Central memory CD8-positive, alpha-beta T cell (primary cell): Measurements from ENCODE around the gene ZNF417.
A peak's percentile ranks its signal among the peaks of the same experiment; 100 is the strongest.
"Not testable (repeated sequence)": the region's sequence is repeated elsewhere in the genome, so short reads cannot be mapped to it uniquely, and the experiment has no call there.

ENCODE experiments used
- ATAC-seq: fragments of 150-1000 bp; cut with Tn5 transposase; replicated peaks from 2 replicates; pipeline ENCODE4 v1.10.0; 2022; ENCODE audit warnings: mild to moderate bottlenecking, moderate FRiP score, moderate number of reproducible peaks; ENCODE audit not compliant: poor library complexity, severe bottlenecking; ENCODE audit errors: extremely low read depth
- DNase-seq, 2 donors: peaks; one replicate each; pipeline ENCODE4 v3.0.0; 2021; ENCODE audit warnings: low spot score in 2 of 2
- H3K27ac Mint-ChIP-seq: one replicate; pipeline ENCODE4 v1.8.0; 2022; ENCODE audit warnings: low read depth, mild to moderate bottlenecking, moderate library complexity, mixed read lengths
- H3K27me3 Mint-ChIP-seq: one replicate; pipeline ENCODE4 v1.8.0; 2022; ENCODE audit warnings: mixed read lengths
- H3K36me3 Mint-ChIP-seq: one replicate; pipeline ENCODE4 v1.8.0; 2022; ENCODE audit warnings: mild to moderate bottlenecking, moderate library complexity, mixed read lengths; ENCODE audit not compliant: insufficient read depth
- H3K4me1 Mint-ChIP-seq: one replicate; pipeline ENCODE4 v1.8.0; 2022; ENCODE audit warnings: mixed read lengths
- H3K4me3 Mint-ChIP-seq: one replicate; pipeline ENCODE4 v1.8.0; 2022; ENCODE audit warnings: mild to moderate bottlenecking, moderate library complexity, mixed read lengths
- H3K9me3 Mint-ChIP-seq: one replicate; pipeline ENCODE4 v1.8.0; 2022; ENCODE audit warnings: mixed read lengths

ZNF417 gene

DNA sequence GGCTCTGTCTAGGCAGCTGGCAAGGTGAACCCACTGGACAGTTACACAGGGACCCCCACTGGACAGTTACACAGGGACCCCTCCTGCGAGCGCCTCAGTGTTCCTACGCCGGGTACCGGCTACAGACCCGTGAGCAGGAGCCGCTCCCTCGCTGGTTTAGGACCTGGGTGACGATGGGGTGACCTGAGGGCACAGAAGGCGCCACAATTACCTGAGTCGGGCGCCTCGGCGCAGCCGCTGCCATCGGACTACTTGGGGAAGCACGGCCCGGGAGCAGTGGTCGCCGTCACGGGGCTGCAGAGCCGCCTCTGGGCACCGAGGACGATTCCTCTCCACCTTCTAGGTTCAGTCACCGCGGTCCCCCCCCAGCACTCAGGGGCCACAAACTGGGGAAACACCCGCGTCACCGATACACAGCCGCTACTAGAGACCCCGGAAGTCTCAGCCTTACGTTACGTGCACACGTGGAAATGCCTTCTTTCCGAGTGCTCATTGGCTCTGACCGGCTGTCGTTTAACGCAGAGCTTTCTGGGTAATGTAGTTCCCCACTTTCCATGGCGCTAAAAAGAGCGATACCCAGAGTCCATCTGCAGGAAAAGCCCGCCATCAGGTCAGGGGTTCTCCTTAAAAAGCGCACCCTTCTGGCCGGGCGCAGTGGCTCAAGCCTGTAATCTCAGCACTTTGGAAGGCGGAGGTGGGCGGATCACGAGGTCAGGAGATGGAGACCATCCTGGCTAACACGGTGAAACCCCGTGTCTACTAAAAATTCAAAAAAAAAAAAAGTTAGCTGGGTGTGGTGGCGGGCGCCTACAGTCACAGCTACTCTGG, at the start of gene ZNF417:
Gene ZNF417 (minus strand): TSS at position 425 of the 828 bp plus-strand sequence. CDS start 181 bp downstream, at position 244.
- H3K36me3 Mint-ChIP-seq, result peaks cover 22% of the 10 kb centered on the region
- H3K4me1 Mint-ChIP-seq, result peaks cover 38% of the 10 kb centered on the region
- peaks cover 16% of the 10 kb centered on the region for H3K9me3 Mint-ChIP-seq
- DNase-seq (peak; percentile 69 to 88), ATAC-seq (peak; percentile 100)
- peak within 1 kb of the TSS; percentile 98 for H3K27ac Mint-ChIP-seq
- H3K4me3 Mint-ChIP-seq, result peak within 1 kb of the TSS; percentile 94
- not testable (repeated sequence) for H3K27me3 Mint-ChIP-seq

DNA sequence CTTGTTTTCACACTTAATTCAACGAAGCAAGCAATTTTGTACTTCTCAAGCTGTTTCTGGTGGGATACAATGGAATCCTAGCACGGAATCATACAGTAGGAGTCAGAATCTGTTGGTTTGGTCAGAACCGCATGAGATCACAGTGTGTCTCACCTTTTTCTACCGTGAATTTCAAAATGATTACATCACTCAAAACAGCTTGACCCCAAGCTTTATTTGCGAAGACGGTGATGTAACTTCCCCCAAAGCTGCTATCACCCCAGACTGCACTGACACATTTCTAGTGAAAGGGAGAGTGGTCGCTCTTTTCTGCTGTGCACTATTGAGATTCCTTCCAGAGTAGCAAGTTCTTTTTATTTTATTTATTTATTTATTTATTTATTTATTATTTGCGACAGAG, 48.4 kb upstream of the ZNF417 start:
- peaks cover 23% of the 10 kb centered on the region for H3K9me3 Mint-ChIP-seq
- H3K4me3 Mint-ChIP-seq, result no peak overlapping the region
- DNase-seq (no peak), ATAC-seq (no peak)
- H3K27me3 Mint-ChIP-seq, result no peaks in the 10 kb centered on the region
- no peaks in the 10 kb centered on the region for H3K4me1 Mint-ChIP-seq
- no peak overlapping the region for H3K27ac Mint-ChIP-seq
- peaks cover 3% of the 10 kb centered on the region for H3K36me3 Mint-ChIP-seq

DNA sequence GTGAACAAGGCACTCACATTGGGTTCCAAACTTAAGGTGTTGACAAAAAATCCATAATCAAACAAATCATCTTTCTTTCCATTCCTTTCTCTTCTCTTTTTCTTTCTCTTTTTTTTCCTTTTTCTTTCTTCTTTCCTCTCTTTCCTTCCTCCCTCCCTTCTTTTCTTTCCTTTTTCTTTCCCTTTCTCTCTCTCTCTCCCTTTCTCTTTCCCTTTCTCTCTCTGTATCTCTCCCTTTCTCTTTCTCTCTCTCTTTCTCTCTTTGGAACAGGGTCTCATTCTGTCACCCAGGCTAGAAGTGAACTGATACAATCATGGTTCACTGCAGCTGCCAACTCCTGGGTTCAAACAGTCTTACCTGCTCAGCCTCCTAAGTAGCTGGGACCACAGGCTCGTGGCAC, 45.4 kb upstream of the ZNF417 start:
- no peak for ATAC-seq
- peaks cover 7% of the 10 kb centered on the region for H3K9me3 Mint-ChIP-seq
- no peaks in the 10 kb centered on the region for H3K27me3 Mint-ChIP-seq
- DNase-seq, result no peak
- no peak overlapping the region for H3K27ac Mint-ChIP-seq
- H3K4me3 Mint-ChIP-seq, result no peak overlapping the region
- H3K36me3 Mint-ChIP-seq, result peaks cover under 1% of the 10 kb centered on the region
- no peaks in the 10 kb centered on the region for H3K4me1 Mint-ChIP-seq

DNA sequence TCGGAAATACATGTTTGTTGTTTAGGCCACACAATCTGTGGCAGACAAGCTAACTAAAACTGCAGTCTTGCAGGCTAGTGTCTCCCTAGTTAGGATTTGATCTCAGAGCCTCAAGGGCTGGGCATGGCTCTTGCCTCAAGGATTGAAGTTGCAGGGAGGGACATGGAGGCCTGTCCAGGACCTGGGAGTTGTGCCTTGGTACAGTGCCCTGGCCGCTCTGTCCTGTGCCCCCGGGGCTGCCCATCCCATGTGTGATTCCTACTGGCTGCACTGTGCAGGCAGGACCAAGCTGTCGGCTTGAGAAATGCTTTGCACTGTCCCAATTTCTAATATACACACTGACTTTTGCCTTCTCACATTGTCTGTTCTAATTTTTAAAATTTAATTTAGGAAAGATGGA, 38.6 kb upstream of the ZNF417 start:
- no peaks in the 10 kb centered on the region for H3K4me1 Mint-ChIP-seq
- H3K4me3 Mint-ChIP-seq, result no peak overlapping the region
- ATAC-seq (no peak), DNase-seq (no peak)
- peaks cover 2% of the 10 kb centered on the region for H3K36me3 Mint-ChIP-seq
- peaks cover 12% of the 10 kb centered on the region for H3K9me3 Mint-ChIP-seq
- H3K27ac Mint-ChIP-seq, result no peak overlapping the region
- H3K27me3 Mint-ChIP-seq, result peaks cover 18% of the 10 kb centered on the region

DNA sequence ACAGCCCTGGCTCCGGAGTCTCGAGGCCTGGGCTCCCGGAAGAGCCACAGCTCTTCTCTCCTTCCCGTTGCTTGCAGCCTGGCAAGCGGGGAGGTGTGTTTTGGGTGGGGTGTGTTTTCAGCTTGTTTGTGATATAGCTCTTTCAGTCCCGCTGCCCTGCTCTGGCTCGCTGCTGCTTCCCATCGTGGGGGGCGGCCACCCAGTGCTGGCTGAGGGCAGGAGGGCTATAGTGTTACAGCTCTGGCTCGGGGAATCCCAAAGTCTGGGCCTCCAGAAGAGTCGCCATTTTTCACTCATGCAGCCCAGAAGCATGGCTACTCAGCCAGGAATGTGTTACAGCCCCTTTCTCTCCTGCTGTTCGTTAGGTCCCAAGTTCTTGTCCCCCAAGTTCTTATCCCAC, 33.3 kb upstream of the ZNF417 start:
- ATAC-seq (no peak), DNase-seq (no peak)
- Mint-ChIP-seq H3K36me3 (peaks cover 17% of the 10 kb centered on the region), H3K4me1 (peaks cover 15% of the 10 kb centered on the region), H3K9me3 (peaks cover 23% of the 10 kb centered on the region), H3K27me3 (peaks cover 15% of the 10 kb centered on the region), H3K27ac (no peak overlapping the region), H3K4me3 (no peak overlapping the region)

DNA sequence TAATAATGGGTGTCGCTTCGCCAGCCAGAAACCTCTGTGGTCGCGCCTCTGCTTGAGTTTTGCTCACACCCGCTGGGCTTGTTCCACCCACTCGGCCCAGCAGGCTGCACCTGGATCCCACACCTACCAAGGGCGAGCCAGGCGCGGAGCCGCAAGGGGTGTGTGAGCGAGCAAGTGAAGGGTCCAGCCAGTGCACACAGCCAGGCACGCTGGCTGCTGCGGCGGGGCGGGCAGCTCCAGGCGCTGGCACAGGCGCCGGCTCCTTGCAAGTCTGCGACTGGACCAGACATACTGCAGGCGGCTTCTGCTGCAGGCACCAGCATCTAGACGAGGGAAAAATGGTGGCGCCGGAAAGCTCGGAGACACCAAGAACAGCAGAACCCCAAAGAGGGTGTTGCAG, 32.9 kb upstream of the ZNF417 start:
- Mint-ChIP-seq H3K4me3 (no peak overlapping the region), H3K4me1 (peaks cover 15% of the 10 kb centered on the region), H3K27ac (no peak overlapping the region), H3K36me3 (peaks cover 17% of the 10 kb centered on the region), H3K9me3 (peaks cover 22% of the 10 kb centered on the region), H3K27me3 (peaks cover 11% of the 10 kb centered on the region)
- DNase-seq (no peak), ATAC-seq (no peak)

DNA sequence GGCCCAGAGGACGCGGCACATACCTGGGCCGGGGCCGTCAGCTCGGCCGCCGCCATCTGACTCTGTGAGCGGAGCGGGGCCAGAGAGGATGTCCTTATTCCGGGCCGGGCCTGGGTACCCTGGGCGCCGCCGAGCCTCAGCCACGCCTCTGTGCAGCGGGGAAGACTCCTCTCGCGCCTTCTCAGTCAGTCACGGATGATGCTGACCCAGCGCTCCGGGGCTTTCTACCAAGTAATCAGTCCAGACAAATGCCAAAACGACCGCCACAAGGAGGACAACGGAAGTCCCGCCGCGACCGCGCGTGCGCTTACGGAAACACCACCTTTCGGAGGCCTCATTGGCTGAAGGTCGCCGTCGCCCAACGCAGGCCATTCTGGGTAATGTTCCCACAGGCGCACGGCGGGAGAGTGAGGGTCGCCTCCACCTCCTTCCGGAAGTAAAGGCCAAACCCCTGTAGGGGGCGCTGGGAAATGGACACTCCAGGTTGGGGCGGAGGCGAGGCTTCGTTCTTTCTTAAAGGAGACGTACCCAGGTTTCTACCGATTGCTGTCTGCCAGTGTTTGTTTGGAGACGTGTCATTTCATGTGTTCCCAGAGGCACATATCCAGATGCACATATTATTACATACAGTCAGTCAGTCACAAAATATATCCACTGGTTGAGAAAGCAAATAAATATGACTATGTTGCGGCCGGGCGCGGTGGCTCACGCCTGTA, 31.2 kb upstream of the ZNF417 start, which contains the start of gene ZNF256:
Gene ZNF256 (minus strand): TSS at position 288 of the 716 bp plus-strand sequence. CDS start 232 bp downstream, at position 56.
- H3K27me3 Mint-ChIP-seq, result no peaks in the 10 kb centered on the region
- peak within 1 kb of the TSS; percentile 95 for H3K27ac Mint-ChIP-seq
- peak; percentile 50 to 75 for DNase-seq
- peaks cover 15% of the 10 kb centered on the region for H3K4me1 Mint-ChIP-seq
- peaks cover 28% of the 10 kb centered on the region for H3K36me3 Mint-ChIP-seq
- H3K4me3 Mint-ChIP-seq, result peak within 1 kb of the TSS; percentile 92
- peak; percentile 89 for ATAC-seq
- H3K9me3 Mint-ChIP-seq, result peaks cover 37% of the 10 kb centered on the region

DNA sequence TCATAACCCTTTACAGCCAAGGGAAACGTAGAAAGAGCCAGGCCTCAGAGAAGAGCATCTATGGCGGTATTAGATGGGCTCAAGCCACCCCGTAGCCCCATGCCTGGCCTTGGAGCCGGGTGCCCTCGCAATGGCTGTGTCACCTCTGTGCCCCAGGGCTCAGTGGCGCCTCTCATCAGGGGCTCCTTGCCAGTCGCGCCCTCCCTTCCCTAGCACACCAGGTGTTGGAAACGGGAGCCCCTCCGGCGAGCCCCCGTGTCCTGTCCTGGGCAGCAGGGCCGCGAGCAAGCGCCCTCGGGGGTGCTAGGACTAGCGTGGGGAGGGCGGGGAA, 30.7 kb upstream of the ZNF417 start:
- Mint-ChIP-seq H3K4me3 (peak overlapping the region; percentile 92), H3K27me3 (no peaks in the 10 kb centered on the region), H3K27ac (peak overlapping the region; percentile 95), H3K9me3 (peaks cover 41% of the 10 kb centered on the region), H3K36me3 (peaks cover 32% of the 10 kb centered on the region), H3K4me1 (peaks cover 15% of the 10 kb centered on the region)
- peak in 1 of 2 donors; percentile 9 for DNase-seq
- ATAC-seq, result peak; percentile 17

DNA sequence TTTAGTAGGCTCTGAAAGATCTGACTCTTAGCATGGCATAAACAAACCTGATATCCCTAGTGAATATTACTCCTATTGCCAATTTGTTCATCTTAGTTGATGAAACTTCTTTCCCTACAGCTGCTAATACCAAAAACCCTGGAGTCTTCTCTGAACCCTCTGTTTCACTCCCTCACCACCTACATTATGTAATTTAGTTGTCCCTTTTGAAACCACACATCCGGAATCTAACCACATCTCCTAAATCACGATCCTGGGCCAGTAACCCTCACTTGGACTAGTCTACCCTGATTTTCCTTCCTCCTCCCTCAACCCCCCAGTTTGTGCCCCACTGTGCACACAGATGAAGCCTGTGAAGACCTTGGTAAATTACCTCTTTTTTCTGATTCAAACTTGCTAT, 29.9 kb upstream of the ZNF417 start:
- H3K9me3 Mint-ChIP-seq, result peaks cover 45% of the 10 kb centered on the region
- peaks cover 15% of the 10 kb centered on the region for H3K4me1 Mint-ChIP-seq
- H3K36me3 Mint-ChIP-seq, result peaks cover 37% of the 10 kb centered on the region
- no peak for DNase-seq
- no peak for ATAC-seq
- peak overlapping the region; percentile 92 for H3K4me3 Mint-ChIP-seq
- peak overlapping the region; percentile 95 for H3K27ac Mint-ChIP-seq
- H3K27me3 Mint-ChIP-seq, result no peaks in the 10 kb centered on the region

DNA sequence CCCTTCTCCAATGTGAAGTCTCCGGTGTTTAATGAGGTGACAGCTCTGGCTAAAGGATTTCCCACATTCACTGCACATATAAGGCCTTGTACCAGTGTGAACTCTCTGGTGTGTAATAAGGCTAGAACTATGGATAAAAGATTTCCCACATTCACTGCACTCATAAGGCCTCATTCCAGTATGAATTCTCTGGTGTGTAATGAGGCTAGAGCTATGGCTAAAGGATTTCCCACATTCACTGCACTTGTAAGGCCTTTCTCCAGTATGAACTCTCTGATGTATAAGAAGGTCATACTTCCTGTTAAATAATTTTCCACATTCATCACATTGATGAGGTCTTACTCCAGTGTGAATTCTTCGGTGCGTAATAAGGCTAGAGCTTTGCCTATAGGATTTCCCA, 25.2 kb upstream of the ZNF417 start:
- Mint-ChIP-seq H3K27me3 (no peaks in the 10 kb centered on the region), H3K4me3 (no peak overlapping the region), H3K36me3 (peaks cover 32% of the 10 kb centered on the region), H3K27ac (no peak overlapping the region), H3K4me1 (peaks cover 11% of the 10 kb centered on the region), H3K9me3 (peaks cover 45% of the 10 kb centered on the region)
- DNase-seq (no peak), ATAC-seq (no peak)

DNA sequence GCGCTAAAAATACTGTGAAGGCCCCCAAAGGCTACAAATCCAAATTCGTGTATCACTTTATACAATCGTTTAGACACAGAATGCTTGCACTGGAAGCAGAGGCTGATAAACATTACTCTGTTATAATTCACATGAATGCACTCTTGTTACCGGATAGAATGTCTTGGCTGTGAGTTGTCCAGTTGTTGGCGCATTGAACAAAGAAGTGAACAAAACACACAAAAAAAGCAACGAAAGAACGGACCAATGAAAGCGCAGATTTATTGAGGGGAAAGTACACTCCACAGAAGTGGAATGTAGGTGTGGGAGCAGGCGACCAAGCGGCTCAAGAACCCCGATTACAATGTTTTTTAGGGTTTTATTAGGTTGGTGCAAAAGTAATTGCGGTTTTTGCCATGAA, 19.3 kb upstream of the ZNF417 start:
- Mint-ChIP-seq H3K27me3 (no peaks in the 10 kb centered on the region), H3K9me3 (peaks cover 29% of the 10 kb centered on the region), H3K36me3 (peaks cover 1% of the 10 kb centered on the region), H3K4me3 (no peak overlapping the region), H3K27ac (no peak overlapping the region), H3K4me1 (no peaks in the 10 kb centered on the region)
- ATAC-seq (no peak), DNase-seq (no peak)

DNA sequence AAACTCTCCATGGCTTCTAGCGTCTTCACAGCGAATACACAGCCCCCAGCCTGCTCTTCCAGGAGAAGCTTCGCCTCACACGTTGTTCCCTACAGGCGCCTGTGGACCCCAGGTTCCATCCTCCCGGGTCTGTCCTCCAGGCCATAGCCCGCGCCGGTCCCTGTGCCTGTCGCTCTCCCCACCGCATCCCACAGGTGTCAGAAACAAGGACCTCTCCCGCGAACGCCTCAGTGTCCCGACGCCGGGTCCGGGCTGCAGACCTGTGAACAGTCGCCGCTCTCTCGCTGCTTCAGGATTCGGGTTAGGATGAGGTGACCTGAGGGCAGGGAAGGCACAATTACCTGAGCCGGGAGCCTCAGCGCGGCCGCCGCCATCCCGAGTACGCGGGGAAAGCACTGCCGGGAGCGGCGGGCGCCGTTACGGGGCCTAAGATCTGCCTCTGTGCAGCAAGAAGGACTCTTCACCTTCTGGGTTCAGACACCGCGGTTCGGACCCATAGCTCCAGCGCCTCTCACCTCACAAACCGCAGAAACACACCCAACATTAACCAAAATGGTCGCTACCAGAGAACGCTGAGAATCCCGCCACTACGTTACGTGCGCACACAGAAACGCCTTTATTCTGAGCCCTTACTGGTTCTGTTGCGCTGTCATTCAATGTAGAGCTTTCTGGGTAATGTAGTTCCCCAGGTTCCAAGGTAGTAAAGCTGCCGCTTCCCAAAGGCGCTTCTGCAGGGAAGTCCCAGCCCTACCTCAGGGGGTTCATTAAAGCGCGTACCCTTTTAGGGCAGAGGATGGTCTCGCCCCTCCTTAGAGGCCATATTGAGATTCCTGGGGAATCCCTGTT, 18.7 kb upstream of the ZNF417 start, which contains the start of gene ZNF418:
Gene ZNF418 (minus strand): TSS at position 583 of the 846 bp plus-strand sequence. CDS start 1,580 bp downstream, outside the sequence.
- no peaks in the 10 kb centered on the region for H3K4me1 Mint-ChIP-seq
- peak in 1 of 2 donors; percentile 9 for DNase-seq
- no peaks in the 10 kb centered on the region for H3K27me3 Mint-ChIP-seq
- peak; percentile 60 for ATAC-seq
- H3K4me3 Mint-ChIP-seq, result peak within 1 kb of the TSS; percentile 78
- peak within 1 kb of the TSS; percentile 82 for H3K27ac Mint-ChIP-seq
- peaks cover 1% of the 10 kb centered on the region for H3K36me3 Mint-ChIP-seq
- peaks cover 29% of the 10 kb centered on the region for H3K9me3 Mint-ChIP-seq
